Left lung (tissue), 10 donors: ENCODE data around the gene SCN3A. TPM values are rescaled to one million over a fixed set of nuclear protein-coding genes. Genes with fewer than 3 reads are reported as not detected.

Experiments
- ATAC-seq: fragments of 200-7000 bp; cut with Tn5 transposase; one replicate; pipeline ENCODE4 v1.9.1; 2020; ENCODE audit warnings: moderate library complexity
- DNase-seq, 4 donors: peaks; one replicate each; pipeline ENCODE4 v3.0.0-alpha.2; 2013 to 2020
- H3K27ac ChIP-seq, 2 donors: fragments of 200-600 bp; sonication (generic) in 1 of 2; one replicate each; pipeline versions ENCODE4 v1.5.0 to v1.8.0; 2020 to 2021
- H3K27me3 ChIP-seq, 2 donors: fragments of 200-600 bp; sonication (generic) in 1 of 2; one replicate each; pipeline versions ENCODE4 v1.5.0 to v1.8.0; 2020 to 2021
- H3K36me3 ChIP-seq, 2 donors: fragments of 200-600 bp; sonication (generic) in 1 of 2; one replicate each; pipeline versions ENCODE4 v1.5.0 to v1.8.0; 2020 to 2021
- H3K4me1 ChIP-seq, 2 donors: fragments of 200-600 bp; one replicate each; pipeline ENCODE4 v1.8.0; 2021
- H3K4me3 ChIP-seq, 2 donors: fragments of 200-600 bp; sonication (generic) in 1 of 2; one replicate each; pipeline versions ENCODE4 v1.5.0 to v1.8.0; 2020 to 2021; ENCODE audit warnings: mild to moderate bottlenecking in 1 of 2
- H3K9me3 ChIP-seq, 2 donors: fragments of 200-600 bp; sonication (generic) in 1 of 2; one replicate each; pipeline versions ENCODE4 v1.5.0 to v1.8.0; 2020 to 2021
- intact Hi-C, 2 donors: fragments of 100-400 bp; cut with DNase I; formaldehyde crosslinking; loops; one replicate each; pipeline versions ENCODE4 v1.11.2 to v1.14.2; 2022
- polyA plus RNA-seq, 6 donors: library from polyadenylated mRNA; unstranded; fragments of 120-200 nt; gene quantifications; one replicate each; pipeline ENCODE4 v1.2.1, GENCODE V29; 2013; ENCODE audit not compliant: insufficient read length in 6 of 6
- total RNA-seq, 2 donors: library from RNA; stranded (reverse); fragmentation: NEBNext Ultra II Directional; extraction: Animal tissue kit (Norgen Biotek cat#: 25700); gene quantifications; one replicate each; pipeline ENCODE4 v1.2.1, GENCODE V29; 2021
- TF ChIP-seq, protein P1 (sequence below), 2 donors: fragments of 200-600 bp; sonication (generic) in 1 of 2; IDR thresholded peaks; one replicate each; pipeline versions ENCODE4 v1.5.0 to v1.8.0; 2021; ENCODE audit warnings: antibody characterized with exemption in 2 of 2
- donor health status: DM: no; HTN: yes; CAD: no.
- donor health status: DM: no; HTN: no; CAD: no.

Gene SCN3A
- total and polyA plus RNA-seq, 8 donors = 0.35 to 1.6 (median 0.95) TPM

- ATAC-seq = no peak
- intact Hi-C loops = no loop called here
- no peak for DNase-seq
- no peaks in the 10 kb centered on the region for H3K4me1 ChIP-seq
- H3K27me3 ChIP-seq = no peaks in the 10 kb centered on the region
- no peak overlapping the region for H3K4me3 ChIP-seq
- TF ChIP-seq, protein P1, sequence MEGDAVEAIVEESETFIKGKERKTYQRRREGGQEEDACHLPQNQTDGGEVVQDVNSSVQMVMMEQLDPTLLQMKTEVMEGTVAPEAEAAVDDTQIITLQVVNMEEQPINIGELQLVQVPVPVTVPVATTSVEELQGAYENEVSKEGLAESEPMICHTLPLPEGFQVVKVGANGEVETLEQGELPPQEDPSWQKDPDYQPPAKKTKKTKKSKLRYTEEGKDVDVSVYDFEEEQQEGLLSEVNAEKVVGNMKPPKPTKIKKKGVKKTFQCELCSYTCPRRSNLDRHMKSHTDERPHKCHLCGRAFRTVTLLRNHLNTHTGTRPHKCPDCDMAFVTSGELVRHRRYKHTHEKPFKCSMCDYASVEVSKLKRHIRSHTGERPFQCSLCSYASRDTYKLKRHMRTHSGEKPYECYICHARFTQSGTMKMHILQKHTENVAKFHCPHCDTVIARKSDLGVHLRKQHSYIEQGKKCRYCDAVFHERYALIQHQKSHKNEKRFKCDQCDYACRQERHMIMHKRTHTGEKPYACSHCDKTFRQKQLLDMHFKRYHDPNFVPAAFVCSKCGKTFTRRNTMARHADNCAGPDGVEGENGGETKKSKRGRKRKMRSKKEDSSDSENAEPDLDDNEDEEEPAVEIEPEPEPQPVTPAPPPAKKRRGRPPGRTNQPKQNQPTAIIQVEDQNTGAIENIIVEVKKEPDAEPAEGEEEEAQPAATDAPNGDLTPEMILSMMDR (IDR thresholded peaks at IDR 0.05) = no peak
- H3K36me3 ChIP-seq = no peaks in the 10 kb centered on the region
- no peaks in the 10 kb centered on the region for H3K9me3 ChIP-seq
- no peak overlapping the region for H3K27ac ChIP-seq
Measured at GRCh38 chr2:165197346-165197745, 6.5 kb downstream of the SCN3A start.

GRCh38 chr2:165196411-165196810, 7.4 kb downstream of the SCN3A start:
- H3K9me3 ChIP-seq = no peaks in the 10 kb centered on the region
- H3K27ac ChIP-seq = no peak overlapping the region
- DNase-seq (no peak), ATAC-seq (no peak)
- H3K4me1 ChIP-seq = no peaks in the 10 kb centered on the region
- H3K27me3 ChIP-seq = no peaks in the 10 kb centered on the region
- intact Hi-C loops = no loop called here
- no peaks in the 10 kb centered on the region for H3K36me3 ChIP-seq
- no peak overlapping the region for H3K4me3 ChIP-seq
- TF ChIP-seq, protein P1 (IDR thresholded peaks at IDR 0.05) = no peak

DNA sequence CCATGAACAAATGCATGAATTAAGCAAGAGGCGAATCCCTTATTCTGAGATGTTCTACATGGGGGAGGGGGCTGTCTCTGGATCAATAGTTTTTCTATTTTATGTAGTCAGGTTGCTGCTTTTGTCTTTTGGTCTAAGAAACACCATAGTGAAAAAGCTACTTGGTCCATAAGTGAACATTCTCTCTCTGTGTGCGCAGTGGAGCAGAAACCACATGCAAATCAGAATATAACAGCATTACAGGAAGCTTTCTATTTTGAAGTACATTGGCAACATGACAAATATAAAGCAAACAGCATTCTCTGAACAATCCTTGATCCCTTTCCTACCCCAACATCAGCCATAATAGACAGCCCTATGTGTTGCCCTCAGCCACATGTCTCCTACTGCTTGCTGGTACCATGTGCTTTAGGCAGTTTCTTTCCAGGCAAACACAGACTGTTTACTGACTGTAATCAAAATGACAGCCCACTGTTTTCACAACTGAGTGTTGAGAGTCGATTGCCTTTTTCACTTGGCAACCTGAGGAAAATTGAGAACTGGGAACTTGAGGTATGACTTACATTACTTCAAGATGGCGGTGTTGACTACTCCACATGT, 10.6 kb downstream of the SCN3A start:
- H3K4me3 ChIP-seq = no peak overlapping the region
- H3K27me3 ChIP-seq = no peaks in the 10 kb centered on the region
- H3K27ac ChIP-seq = no peak overlapping the region
- DNase-seq = no peak
- no peak for ATAC-seq
- TF ChIP-seq, protein P1 (IDR thresholded peaks at IDR 0.05) = no peak
- no peaks in the 10 kb centered on the region for H3K4me1 ChIP-seq
- intact Hi-C loops = no loop called here
- no peaks in the 10 kb centered on the region for H3K36me3 ChIP-seq
- H3K9me3 ChIP-seq = no peaks in the 10 kb centered on the region

- Histone ChIP-seq H3K36me3 (no peaks in the 10 kb centered on the region), H3K9me3 (no peaks in the 10 kb centered on the region), H3K4me3 (no peak overlapping the region), H3K27ac (no peak overlapping the region), H3K4me1 (no peaks in the 10 kb centered on the region), H3K27me3 (no peaks in the 10 kb centered on the region)
- intact Hi-C loops = no loop called here
- TF ChIP-seq, protein P1 (IDR thresholded peaks at IDR 0.05) = no peak
- DNase-seq (no peak), ATAC-seq (no peak)
Measured at GRCh38 chr2:165192729-165193128, 11.1 kb downstream of the SCN3A start.

GRCh38 chr2:165191096-165191728, 12.6 kb downstream of the SCN3A start:
- no peaks in the 10 kb centered on the region for H3K27me3 ChIP-seq
- DNase-seq (no peak), ATAC-seq (no peak)
- TF ChIP-seq, protein P1 (IDR thresholded peaks at IDR 0.05) = no peak
- H3K4me3 ChIP-seq = no peak overlapping the region
- H3K36me3 ChIP-seq = no peaks in the 10 kb centered on the region
- intact Hi-C loops = no loop called here
- H3K9me3 ChIP-seq = no peaks in the 10 kb centered on the region
- H3K27ac ChIP-seq = no peak overlapping the region
- no peaks in the 10 kb centered on the region for H3K4me1 ChIP-seq
